NT2/D1 (cell line): Measurements from ENCODE around the gene FZD4.

Experiments
- SUZ12 ChIP-seq: IDR thresholded peaks from 2 replicates; pipeline ENCODE4 v1.6.1; 2011; ENCODE audit not compliant: insufficient read length, insufficient read depth; ENCODE audit errors: extremely low read depth
- YY1 ChIP-seq: IDR thresholded peaks from 2 replicates; pipeline ENCODE4 v1.6.1; 2011; ENCODE audit not compliant: insufficient read length, insufficient read depth

DNA sequence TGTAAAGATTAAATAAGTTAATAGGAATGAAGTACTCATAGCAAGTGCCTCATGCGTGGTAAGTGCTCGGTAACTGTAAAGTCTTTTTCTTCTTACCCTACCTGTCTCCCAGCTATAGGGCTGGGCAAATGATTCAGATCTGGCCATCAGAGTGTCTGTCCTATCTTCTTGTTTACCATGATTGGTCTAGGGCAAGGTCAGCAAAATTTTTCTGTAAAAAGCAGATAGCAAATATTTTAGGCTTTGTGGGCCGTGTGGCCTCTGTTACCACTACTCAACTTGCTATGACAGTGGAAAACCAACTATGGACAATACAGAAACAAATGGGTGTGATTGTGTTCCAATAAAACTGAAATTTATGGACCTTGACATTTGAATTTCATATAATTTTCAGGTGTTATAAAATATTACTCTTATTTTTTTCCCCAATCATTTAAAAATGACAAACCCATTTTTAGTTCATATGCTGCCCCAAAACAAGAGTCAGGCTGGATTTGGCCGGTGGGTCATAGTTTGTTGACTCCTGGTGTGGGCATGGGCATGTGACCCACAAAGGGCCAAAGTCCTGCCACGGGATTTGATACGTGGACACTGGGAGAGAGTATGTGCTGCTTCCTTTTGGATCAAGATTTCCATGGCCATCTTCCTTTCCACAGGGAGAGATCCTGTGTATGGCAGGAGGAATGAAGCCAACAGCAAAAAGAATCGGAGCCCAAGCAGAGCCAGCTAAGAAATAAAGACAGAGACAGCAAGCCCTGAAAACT, 26.8 kb upstream of the FZD4 start:
- TF ChIP-seq YY1 (no peak), SUZ12 (no peak)
